Astrocyte (in vitro differentiated cells and primary cell): ENCODE results near the gene PMP22. TPM values are rescaled to one million over a fixed set of nuclear protein-coding genes. Genes with fewer than 3 reads are reported as not detected.

Experiments
- DNase-seq: peaks from one replicate; pipeline ENCODE4 v3.0.0-alpha.2; 2010; ENCODE audit warnings: low read depth
- FAIRE-seq: peaks from 2 replicates; lab custom pipeline; 2011; peaks lifted over from hg19 to GRCh38; lab: Jason Lieb, UNC
- H2AFZ ChIP-seq: 2 replicates; pipeline ENCODE4 v1.6.0; 2012; ENCODE audit warnings: low read depth, low read length, inconsistent platforms
- H3K27ac ChIP-seq: 2 replicates; pipeline ENCODE4 v1.5.1; 2011; ENCODE audit warnings: low read depth, low read length, inconsistent platforms
- H3K27me3 ChIP-seq: 2 replicates; pipeline ENCODE4 v1.6.0; 2011; ENCODE audit warnings: low read length, inconsistent platforms; ENCODE audit not compliant: insufficient read depth
- H3K36me3 ChIP-seq: 2 replicates; pipeline ENCODE4 v1.5.1; 2011; ENCODE audit warnings: low read length, inconsistent platforms; ENCODE audit not compliant: insufficient read depth
- H3K4me1 ChIP-seq: 2 replicates; pipeline ENCODE4 v1.5.1; 2011; ENCODE audit warnings: low read length, inconsistent platforms; ENCODE audit not compliant: insufficient read depth
- H3K4me2 ChIP-seq: 2 replicates; pipeline ENCODE4 v1.6.0; 2012; ENCODE audit warnings: low read length, inconsistent platforms
- H3K4me3 ChIP-seq: 2 replicates; pipeline ENCODE4 v1.5.1; 2011; ENCODE audit warnings: low read depth, mild to moderate bottlenecking, low read length, inconsistent platforms; ENCODE audit not compliant: insufficient read depth
- H3K79me2 ChIP-seq: 2 replicates; pipeline ENCODE4 v1.6.0; 2012; ENCODE audit warnings: mild to moderate bottlenecking, low read length, inconsistent platforms; ENCODE audit not compliant: insufficient read depth
- H3K9ac ChIP-seq: 2 replicates; pipeline ENCODE4 v1.6.0; 2012; ENCODE audit warnings: mild to moderate bottlenecking, low read length, inconsistent platforms
- H3K9me3 ChIP-seq: 2 replicates; pipeline ENCODE4 v1.5.1; 2012; ENCODE audit warnings: low read depth, mild to moderate bottlenecking, low read length, inconsistent platforms; ENCODE audit not compliant: insufficient read depth
- H4K20me1 ChIP-seq: 2 replicates; pipeline ENCODE4 v1.6.0; 2012; ENCODE audit warnings: low read length, inconsistent platforms; ENCODE audit not compliant: insufficient read depth
- H3K27ac Mint-ChIP-seq: one replicate; pipeline ENCODE4 v1.8.0; 2021; ENCODE audit warnings: mild to moderate bottlenecking, mixed read lengths; ENCODE audit not compliant: unreplicated experiment
- H3K27me3 Mint-ChIP-seq: one replicate; pipeline ENCODE4 v1.8.0; 2021; ENCODE audit warnings: low read depth, mixed read lengths; ENCODE audit not compliant: unreplicated experiment
- H3K36me3 Mint-ChIP-seq: one replicate; pipeline ENCODE4 v1.8.0; 2021; ENCODE audit warnings: low read depth, mixed read lengths; ENCODE audit not compliant: unreplicated experiment
- H3K4me1 Mint-ChIP-seq: one replicate; pipeline ENCODE4 v1.8.0; 2021; ENCODE audit warnings: low read depth, mixed read lengths; ENCODE audit not compliant: unreplicated experiment
- H3K4me3 Mint-ChIP-seq: one replicate; pipeline ENCODE4 v1.8.0; 2021; ENCODE audit warnings: mild to moderate bottlenecking, moderate library complexity, mixed read lengths; ENCODE audit not compliant: unreplicated experiment
- H3K9me3 Mint-ChIP-seq: one replicate; pipeline ENCODE4 v1.8.0; 2021; ENCODE audit warnings: mild to moderate bottlenecking, mixed read lengths; ENCODE audit not compliant: unreplicated experiment
- CTCF ChIP-seq: IDR thresholded peaks from 2 replicates; pipeline ENCODE4 v1.5.1; 2011; ENCODE audit warnings: low read depth, mild to moderate bottlenecking, inconsistent platforms, low read length, moderate library complexity; ENCODE audit not compliant: insufficient read depth
- EZH2 ChIP-seq: IDR thresholded peaks from 2 replicates; pipeline ENCODE4 v1.6.1; 2012; ENCODE audit warnings: mild to moderate bottlenecking, low read length, inconsistent platforms; ENCODE audit not compliant: insufficient read depth
- total RNA-seq: library from RNA; stranded (reverse); gene quantifications from 2 replicates; pipeline ENCODE4 v1.2.1, GENCODE V29; 2021

PMP22 gene
- total RNA-seq, 1 donor from 2014 or later: 41.7 TPM

- Histone ChIP-seq H3K4me2 (no peak overlapping the region), H4K20me1 (no peaks in the 10 kb centered on the region), H3K4me1 (peaks cover 15% of the 10 kb centered on the region), H3K27me3 (peaks cover 32% of the 10 kb centered on the region), H3K79me2 (no peaks in the 10 kb centered on the region), H3K4me3 (no peak overlapping the region), H3K36me3 (no peaks in the 10 kb centered on the region), H3K9ac (no peak overlapping the region), H3K9me3 (no peaks in the 10 kb centered on the region), H3K27ac (no peak overlapping the region), H2AFZ (no peak overlapping the region)
- Mint-ChIP-seq H3K4me1 (peaks cover 42% of the 10 kb centered on the region), H3K36me3 (no peaks in the 10 kb centered on the region), H3K9me3 (no peaks in the 10 kb centered on the region), H3K4me3 (no peak overlapping the region), H3K27me3 (peaks cover 21% of the 10 kb centered on the region), H3K27ac (no peak overlapping the region)
- no peak for FAIRE-seq
- DNase-seq: no peak
- TF ChIP-seq EZH2 (no peak), CTCF (no peak)
These were observed 3.3 kb upstream of the PMP22 start for GRCh38 chr17:15268461-15268860.

GRCh38 chr17:15267996-15268395 is 2.9 kb upstream of the PMP22 start:
- Mint-ChIP-seq H3K4me3 (no peak overlapping the region), H3K36me3 (no peaks in the 10 kb centered on the region), H3K27ac (no peak overlapping the region), H3K27me3 (peaks cover 21% of the 10 kb centered on the region), H3K9me3 (no peaks in the 10 kb centered on the region), H3K4me1 (peaks cover 42% of the 10 kb centered on the region)
- FAIRE-seq: no peak
- TF ChIP-seq EZH2: no peak
- no peak for TF ChIP-seq CTCF
- Histone ChIP-seq H2AFZ (no peak overlapping the region), H3K4me3 (no peak overlapping the region), H3K27me3 (peaks cover 32% of the 10 kb centered on the region), H3K36me3 (no peaks in the 10 kb centered on the region), H3K27ac (no peak overlapping the region), H3K9ac (no peak overlapping the region), H4K20me1 (no peaks in the 10 kb centered on the region), H3K79me2 (no peaks in the 10 kb centered on the region), H3K9me3 (no peaks in the 10 kb centered on the region), H3K4me1 (peaks cover 17% of the 10 kb centered on the region), H3K4me2 (no peak overlapping the region)
- no peak for DNase-seq

- no peak for DNase-seq
- H3K9me3 Mint-ChIP-seq: no peaks in the 10 kb centered on the region
- peaks cover 12% of the 10 kb centered on the region for H3K4me1 ChIP-seq
- peaks cover 33% of the 10 kb centered on the region for H3K4me1 Mint-ChIP-seq
- H3K27ac Mint-ChIP-seq: no peak overlapping the region
- no peaks in the 10 kb centered on the region for H3K79me2 ChIP-seq
- H3K36me3 Mint-ChIP-seq: no peaks in the 10 kb centered on the region
- peaks cover 32% of the 10 kb centered on the region for H3K27me3 ChIP-seq
- peaks cover 21% of the 10 kb centered on the region for H3K27me3 Mint-ChIP-seq
- H2AFZ ChIP-seq: no peak overlapping the region
- H3K9ac ChIP-seq: no peak overlapping the region
- no peak overlapping the region for H3K4me3 Mint-ChIP-seq
- TF ChIP-seq EZH2: no peak
- no peaks in the 10 kb centered on the region for H3K36me3 ChIP-seq
- no peak for FAIRE-seq
- no peak overlapping the region for H3K4me3 ChIP-seq
- no peak overlapping the region for H3K27ac ChIP-seq
- no peak overlapping the region for H3K4me2 ChIP-seq
- H4K20me1 ChIP-seq: no peaks in the 10 kb centered on the region
- H3K9me3 ChIP-seq: no peaks in the 10 kb centered on the region
These were observed 1.4 kb upstream of the PMP22 start for GRCh38 chr17:15266325-15267125.
